Activated CD8-positive, alpha-beta memory T cell treated with anti-CD3 and anti-CD28 coated beads for 36 hours (primary cell): ENCODE measurements around the gene SLC39A2. TPM values are rescaled to one million over a fixed set of nuclear protein-coding genes. Genes with fewer than 3 reads are reported as not detected.

Source experiments
- total RNA-seq, 2 experiments: library from RNA; stranded (reverse); gene quantifications; one replicate each; pipeline ENCODE4 v1.2.3, GENCODE V29; 2021

Gene SLC39A2
- total RNA-seq, 2 experiments from 2014 or later, result 0.34 TPM; not detected in 1

Other genes with a start within 250 kb of the SLC39A2 start
- gene EDDM3B, start 230.9 kb upstream of the SLC39A2 start, total RNA-seq, result not detected
- gene RNASE6, start 218.0 kb upstream of the SLC39A2 start, total RNA-seq, result under 1 TPM; 0.34 to 0.40 TPM
- gene RNASE1, start 196.4 kb upstream of the SLC39A2 start, total RNA-seq, result not detected
- not detected for gene RNASE3, start 107.9 kb upstream of the SLC39A2 start, total RNA-seq
- gene RNASE2, start 43.8 kb upstream of the SLC39A2 start, total RNA-seq, result not detected
- 100 to 1,000 TPM; 105 to 106 TPM for gene METTL17, start 9.3 kb upstream of the SLC39A2 start, total RNA-seq
- gene NDRG2, start 25.8 kb downstream of the SLC39A2 start, total RNA-seq, result 1 to 10 TPM; 4.0 to 4.5 TPM
- gene TPPP2, start 30.9 kb downstream of the SLC39A2 start, total RNA-seq, result not detected
- gene RNASE13, start 35.5 kb downstream of the SLC39A2 start, total RNA-seq, result not detected
- not detected for gene RNASE7, start 43.1 kb downstream of the SLC39A2 start, total RNA-seq
- not detected for gene RNASE8, start 58.5 kb downstream of the SLC39A2 start, total RNA-seq
- gene ARHGEF40, start 71.0 kb downstream of the SLC39A2 start, total RNA-seq, result under 1 TPM; 0.11 to 0.48 TPM
- 1 to 10 TPM; 7.1 to 9.3 TPM for gene ZNF219, start 99.4 kb downstream of the SLC39A2 start, total RNA-seq
- gene TMEM253, start 101.8 kb downstream of the SLC39A2 start, total RNA-seq, result under 1 TPM in 1 of 2 experiments, not detected in 1; 0.13 TPM
- gene OR5AU1, start 156.8 kb downstream of the SLC39A2 start, total RNA-seq, result not detected